Measurements from ENCODE around the gene NDUFS6. TPM values are rescaled to one million over a fixed set of nuclear protein-coding genes. Genes with fewer than 3 reads are reported as not detected.

NDUFS6 gene
- total and polyA plus RNA-seq, 2 of the 4 experiments (the other 2 are of a cell fraction) = 10.4 to 69.0 TPM

GRCh38 chr5:1827025-1827885 lies 26.0 kb downstream of the NDUFS6 start:
- ChIA-PET POLR2A (ENCODE audit: unreplicated experiment) (no interaction called here), CTCF (no interaction called here)
- Histone ChIP-seq H3K9me3 (ENCODE audit: control insufficient read depth, insufficient read depth, low read length) (no peaks in the 10 kb centered on the region), H2BK20ac (ENCODE audit: low read depth, low read length) (no peak overlapping the region), H3K9ac (ENCODE audit: low read depth, low read length) (no peak overlapping the region), H4K91ac (ENCODE audit: insufficient read depth, low read depth, low read length) (no peak overlapping the region), H3K79me1 (ENCODE audit: low read depth in 1 of 2, low read length in 2 of 2) (no peaks in the 10 kb centered on the region), H2AFZ (replicated peaks; ENCODE audit: low read length, poor library complexity) (no peak overlapping the region), H3K36me3 (ENCODE audit: control insufficient read depth, insufficient read depth, low read length) (peaks cover 12% of the 10 kb centered on the region), H4K20me1 (ENCODE audit: insufficient read depth, low read length) (no peaks in the 10 kb centered on the region), H3K14ac (replicated peaks; ENCODE audit: low read depth, low read length) (no peak overlapping the region), H3K4me3 (ENCODE audit: insufficient read depth, low read depth, low read length) (no peak overlapping the region), H3K27ac (ENCODE audit: insufficient read depth, low read length) (no peak overlapping the region), H2AK9ac (replicated peaks; ENCODE audit: low read depth, low read length, poor library complexity) (no peak overlapping the region), H2BK15ac (ENCODE audit: low read depth, low read length) (no peak overlapping the region), H3K9me1 (ENCODE audit: insufficient read depth, low read length) (peaks cover 2% of the 10 kb centered on the region; the same call in 1 of the 2 replicates), H2BK5ac (ENCODE audit: low read depth, low read length, poor library complexity, severe bottlenecking) (no peak overlapping the region), H3K18ac (ENCODE audit: low read depth, low read length) (no peak overlapping the region), H3K4me1 (ENCODE audit: control insufficient read depth, insufficient read depth, low read length) (no peaks in the 10 kb centered on the region; the same call in 1 of the 2 replicates), H3K4me2 (ENCODE audit: low read depth, low read length) (no peak overlapping the region), H3K27me3 (ENCODE audit: control insufficient read depth, insufficient read depth, low read length) (no peaks in the 10 kb centered on the region; the same call in 1 of the 2 replicates), H3K23ac (ENCODE audit: low read depth, low read length) (no peak overlapping the region), H2AK5ac (ENCODE audit: low read depth, low read length) (no peak overlapping the region), H3K4ac (ENCODE audit: low read depth, low read length) (no peak overlapping the region), H4K8ac (ENCODE audit: low read depth in 2 of 2, low read length in 2 of 2) (no peak overlapping the region), H2BK120ac (ENCODE audit: low read depth, low read length) (no peak overlapping the region), H4K5ac (ENCODE audit: low read depth, low read length) (no peak overlapping the region), H3K56ac (ENCODE audit: extremely low read depth, insufficient read depth, low read length) (no peak overlapping the region)
- no TSS peak for BruUV-seq (replicated peaks)
- no peak for DNase-seq
- intact Hi-C loops (cut with micrococcal nuclease) (no loop called here), dilution Hi-C loops (cut with HindIII; ENCODE audit: low sequenced_read_pairs, unreplicated experiment) (no loop called here), in situ Hi-C loops (cut with MboI; ENCODE audit: low sequenced_read_pairs) (no loop called here)
- no peak for ATAC-seq (ENCODE audit: low read depth)
- WGBS, 2 experiments (ENCODE audit: extremely low coverage in 2 of 2, insufficient read length in 1 of 2) = 89 to 100% methylated on average over 1 to 3 of the region's 26 CpGs
- no peak for TF ChIP-seq POLR2A (IDR thresholded peaks at IDR 0.05; ENCODE audit: low read depth, low read length)
- TF ChIP-seq MAFK (IDR thresholded peaks at IDR 0.05; ENCODE audit: low read depth, low read length) = no peak
- TF ChIP-seq SMC3 (IDR thresholded peaks at IDR 0.05; ENCODE audit: low read depth, low read length) = no peak
- TF ChIP-seq USF2 (IDR thresholded peaks at IDR 0.05; ENCODE audit: low read depth, low read length) = no peak
- no peak for TF ChIP-seq NFE2L2 (IDR thresholded peaks at IDR 0.05; ENCODE audit: low read depth, low read length)
- no peak for TF ChIP-seq MAZ (IDR thresholded peaks at IDR 0.05; ENCODE audit: borderline replicate concordance, low read depth, low read length)
- TF ChIP-seq FOS (IDR thresholded peaks at IDR 0.05; ENCODE audit: low read depth, low read length) = no peak
- TF ChIP-seq CHD1 (IDR thresholded peaks at IDR 0.05; ENCODE audit: low read depth, low read length) = no peak
- TF ChIP-seq MXI1 (IDR thresholded peaks at IDR 0.05; ENCODE audit: borderline replicate concordance, low read depth, low read length) = no peak
- no peak for TF ChIP-seq CEBPB (IDR thresholded peaks at IDR 0.05; ENCODE audit: low read depth, low read length)
- TF ChIP-seq RAD21 (IDR thresholded peaks at IDR 0.05; ENCODE audit: low read length) = no peak
- TF ChIP-seq BHLHE40 (IDR thresholded peaks at IDR 0.05; ENCODE audit: low read depth, low read length) = no peak

Measured in IMR-90 (cell line).